GM12878 (cell line): Measurements from ENCODE around the gene OR10V1. TPM values are rescaled to one million over a fixed set of nuclear protein-coding genes. Genes with fewer than 3 reads are reported as not detected.

Source experiments
- ATAC-seq: fragments of 200-7000 bp; cut with Tn5 transposase; 3 replicates; pipeline ENCODE4 v1.9.1; 2020; ENCODE audit warnings: mild to moderate bottlenecking, moderate library complexity
- BruUV-seq: library from RNA; stranded (reverse); fragments of 400-500 nt; replicated peaks from 2 replicates; lab custom pipeline; 2021; lab: Mats Ljungman, UMichigan
- CTCF ChIA-PET: fragments of 300-600 bp; sonication (Branson Sonifier 250); formaldehyde crosslinking; extraction: SDS; loops from one replicate; lab custom pipeline; 2021; ENCODE audit warnings: inconsistent platforms; lab: Yijun Ruan, JAX
- POLR2A ChIA-PET: fragments of 350-600 bp; formaldehyde crosslinking; extraction: SDS; loops from one replicate; lab custom pipeline; 2021; ENCODE audit warnings: inconsistent platforms; lab: Charles Lee
- RAD21 ChIA-PET: fragments of 300-600 bp; sonication (Branson Sonifier 250); formaldehyde crosslinking; loops from one replicate; lab custom pipeline; 2023; ENCODE audit warnings: antibody characterized with exemption; ENCODE audit not compliant: unreplicated experiment; lab: Charles Lee
- SMC1A ChIA-PET: fragments of 300-600 bp; sonication (Branson Sonifier 250); formaldehyde crosslinking; loops from one replicate; lab custom pipeline; 2023; ENCODE audit not compliant: unreplicated experiment, uncharacterized antibody; lab: Charles Lee
- DNase-seq: peaks from one replicate; pipeline ENCODE4 v3.0.0-alpha.2; 2011; ENCODE audit warnings: low read depth, low spot score
- FAIRE-seq: peaks from 3 replicates; lab custom pipeline; 2011; peaks lifted over from hg19 to GRCh38; lab: Jason Lieb, UNC
- H2AFZ ChIP-seq: 2 replicates; pipeline ENCODE4 v1.6.0; 2011; ENCODE audit warnings: low read depth, low read length, control low read depth; ENCODE audit not compliant: control insufficient read depth
- H3K27ac ChIP-seq: 2 replicates; pipeline ENCODE4 v1.5.1; 2011; ENCODE audit warnings: control low read depth; ENCODE audit not compliant: control insufficient read depth, insufficient read depth
- H3K27me3 ChIP-seq, 2 experiments: replicated peaks in 1 of 2; 2 replicates each; pipeline versions ENCODE4 v1.6.0 to v1.6.1; 2011; ENCODE audit warnings: low read length in 1 of 2; ENCODE audit not compliant: control insufficient read depth in 2 of 2, insufficient read depth in 2 of 2
- H3K36me3 ChIP-seq, 2 experiments: 2 replicates each; pipeline ENCODE4 v1.5.1; 2011; ENCODE audit warnings: low read length in 1 of 2; ENCODE audit not compliant: control insufficient read depth in 2 of 2, insufficient read depth in 2 of 2
- H3K4me1 ChIP-seq: 2 replicates; pipeline ENCODE4 v1.6.1; 2011; ENCODE audit warnings: mild to moderate bottlenecking, low read length, moderate library complexity, mixed read lengths; ENCODE audit not compliant: control insufficient read depth, insufficient read depth
- H3K4me2 ChIP-seq: 2 replicates; pipeline ENCODE4 v1.6.0; 2011; ENCODE audit warnings: control low read depth; ENCODE audit not compliant: control insufficient read depth, insufficient read depth
- H3K4me3 ChIP-seq: fragments of 200-600 bp; sonication (generic); 2 replicates; pipeline ENCODE4 v1.5.1; 2016
- H3K79me2 ChIP-seq: 2 replicates; pipeline ENCODE4 v1.6.0; 2011; ENCODE audit warnings: low read length; ENCODE audit not compliant: control insufficient read depth, insufficient read depth
- H3K9ac ChIP-seq: 2 replicates; pipeline ENCODE4 v1.8.0; 2011; ENCODE audit warnings: low read length, control low read depth, mixed read lengths; ENCODE audit not compliant: control insufficient read depth, insufficient read depth
- H3K9me3 ChIP-seq: replicated peaks from 3 replicates; pipeline ENCODE4 v1.5.1; 2011; ENCODE audit warnings: mild to moderate bottlenecking, low read length; ENCODE audit not compliant: control insufficient read depth, insufficient read depth
- H4K20me1 ChIP-seq: 2 replicates; pipeline ENCODE4 v1.6.0; 2011; ENCODE audit not compliant: control insufficient read depth, insufficient read depth
- CHD2 ChIP-seq: IDR thresholded peaks from 2 replicates; pipeline ENCODE4 v1.6.1; 2011; ENCODE audit warnings: low read depth, low read length, improper control_type of control experiment, borderline replicate concordance
- FOXK2 ChIP-seq: fragments of 450-650 bp; IDR thresholded peaks from 2 replicates; pipeline ENCODE4 v1.6.1; 2017; ENCODE audit warnings: mild to moderate bottlenecking, moderate library complexity
- KDM1A ChIP-seq: fragments of 200-600 bp; sonication (generic); IDR thresholded peaks from 2 replicates; pipeline ENCODE4 v1.6.1; 2016; ENCODE audit warnings: borderline replicate concordance
- MTA3 ChIP-seq: IDR thresholded peaks from 2 replicates; pipeline ENCODE4 v1.6.1; 2012; ENCODE audit warnings: low read length, inconsistent platforms, borderline replicate concordance
- PAX5 ChIP-seq: IDR thresholded peaks from 2 replicates; pipeline ENCODE4 v1.6.1; 2011; ENCODE audit warnings: low read depth, low read length, borderline replicate concordance
- PBX3 ChIP-seq: IDR thresholded peaks from 2 replicates; pipeline ENCODE4 v1.6.1; 2011; ENCODE audit warnings: mild to moderate bottlenecking, low read depth, low read length, moderate library complexity; ENCODE audit not compliant: insufficient replicate concordance
- PML ChIP-seq: IDR thresholded peaks from 2 replicates; pipeline ENCODE4 v1.6.1; 2012; ENCODE audit warnings: low read length, inconsistent platforms
- RAD51 ChIP-seq: fragments of 450-650 bp; IDR thresholded peaks from 2 replicates; pipeline ENCODE4 v1.6.1; 2016; ENCODE audit warnings: moderate library complexity, mild to moderate bottlenecking, inconsistent platforms
- SP1 ChIP-seq: IDR thresholded peaks from one replicate; pipeline ENCODE4 v1.6.1; 2011; ENCODE audit warnings: low read depth, low read length
- ZNF24 ChIP-seq: fragments of 450-650 bp; IDR thresholded peaks from 2 replicates; pipeline ENCODE4 v1.6.1; 2017; ENCODE audit warnings: antibody characterized with exemption, mild to moderate bottlenecking
- WGBS: methylation state at CpG from one replicate; pipeline ENCODE4 v1.1.6; 2016; ENCODE audit warnings: low lambda C conversion rate; ENCODE audit not compliant: insufficient replicate concordance, insufficient coverage; ENCODE audit errors: missing lambda C conversion rate; 5-methylcytosine and 5-hydroxymethylcytosine counted together
- in situ Hi-C: fragments of 300-500 bp; cut with MboI; formaldehyde crosslinking; loops from 9 replicates; pipeline ENCODE4 v1.14.3; 2018; ENCODE audit warnings: mixed read lengths
- intact Hi-C: fragments of 100-400 bp; cut with micrococcal nuclease; formaldehyde crosslinking; loops from one replicate; pipeline ENCODE4 v1.14.2; 2022; ENCODE audit not compliant: unreplicated experiment
- polyA plus RNA-seq, 11 experiments: library from polyadenylated mRNA; depleted of rRNA in 4 of 11; unstranded in 6 of 11; stranded (reverse) in 5 of 11; fragments of >200 nt; fragmentation: Nextera tagmentation in 4 of 11; fragmentation: Illumina TruSeq in 1 of 11; extraction: Ambion mirVana in 4 of 11; extraction: Trizol in 1 of 11; gene quantifications; 1 replicate in 1 of 11; 2 replicates in 10 of 11; pipeline versions ENCODE4 v1.2.1 to v1.2.3, GENCODE V29; 2011 to 2016; ENCODE audit warnings: inconsistent platforms in 2 of 11, missing spikeins in 2 of 11, low read depth in 1 of 11
- total RNA-seq, 4 experiments: library from RNA; depleted of rRNA in 3 of 4; stranded (reverse); fragments of >200 nt in 3 of 4; fragmentation: Illumina TruSeq in 1 of 4; extraction: Trizol in 1 of 4; gene quantifications; 2 replicates each; pipeline versions ENCODE4 v1.2.1 to v1.2.3, GENCODE V29; 2013 to 2021
- TF ChIP-seq, protein P1 (sequence below): fragments of 450-650 bp; conservative IDR thresholded peaks from 2 replicates; pipeline ENCODE4 v1.6.1; 2017; ENCODE audit warnings: mild to moderate bottlenecking, moderate library complexity

The OR10V1 gene
- total and polyA plus RNA-seq, 10 of the 15 experiments (the other 5 are each of a cell fraction or from before 2014, with no cell fraction given): not detected

- intact Hi-C loops (no loop called here), in situ Hi-C loops (no loop called here)
- Histone ChIP-seq H2AFZ (no peak overlapping the region), H3K4me3 (no peak overlapping the region), H3K4me1 (no peaks in the 10 kb centered on the region), H3K27ac (no peak overlapping the region), H3K9ac (no peak overlapping the region), H4K20me1 (no peaks in the 10 kb centered on the region), H3K4me2 (no peak overlapping the region), H3K79me2 (no peaks in the 10 kb centered on the region), H3K9me3 (no peaks in the 10 kb centered on the region; the same call in 2 of the 3 replicates), H3K27me3 (no peaks in the 10 kb centered on the region), H3K36me3 (no peaks in the 10 kb centered on the region)
- ChIA-PET RAD21 (no interaction called here), CTCF (no interaction called here), SMC1A (no interaction called here), POLR2A (no interaction called here)
- no peak for FAIRE-seq
- no peak for ATAC-seq
- BruUV-seq: no TSS peak
- DNase-seq: no peak
- WGBS: 0% methylated on average over 1 of the region's 1 CpG
- TF ChIP-seq, protein P1, sequence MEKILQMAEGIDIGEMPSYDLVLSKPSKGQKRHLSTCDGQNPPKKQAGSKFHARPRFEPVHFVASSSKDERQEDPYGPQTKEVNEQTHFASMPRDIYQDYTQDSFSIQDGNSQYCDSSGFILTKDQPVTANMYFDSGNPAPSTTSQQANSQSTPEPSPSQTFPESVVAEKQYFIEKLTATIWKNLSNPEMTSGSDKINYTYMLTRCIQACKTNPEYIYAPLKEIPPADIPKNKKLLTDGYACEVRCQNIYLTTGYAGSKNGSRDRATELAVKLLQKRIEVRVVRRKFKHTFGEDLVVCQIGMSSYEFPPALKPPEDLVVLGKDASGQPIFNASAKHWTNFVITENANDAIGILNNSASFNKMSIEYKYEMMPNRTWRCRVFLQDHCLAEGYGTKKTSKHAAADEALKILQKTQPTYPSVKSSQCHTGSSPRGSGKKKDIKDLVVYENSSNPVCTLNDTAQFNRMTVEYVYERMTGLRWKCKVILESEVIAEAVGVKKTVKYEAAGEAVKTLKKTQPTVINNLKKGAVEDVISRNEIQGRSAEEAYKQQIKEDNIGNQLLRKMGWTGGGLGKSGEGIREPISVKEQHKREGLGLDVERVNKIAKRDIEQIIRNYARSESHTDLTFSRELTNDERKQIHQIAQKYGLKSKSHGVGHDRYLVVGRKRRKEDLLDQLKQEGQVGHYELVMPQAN: no peak
- TF ChIP-seq ZNF24 (no peak), KDM1A (no peak), PAX5 (no peak), RAD51 (no peak), FOXK2 (no peak), PBX3 (no peak), PML (no peak), MTA3 (no peak), CHD2 (no peak), SP1 (no peak)
These were observed 15.3 kb upstream of the OR10V1 start for GRCh38 chr11:59728913-59729312.
